B cell (primary cell): Measurements from ENCODE around the gene MLEC.

ENCODE experiments used
- CTCF ChIP-seq: fragments of 200-600 bp; IDR thresholded peaks from one replicate; pipeline ENCODE4 v1.8.0; 2022; ENCODE audit warnings: antibody characterized with exemption, mild to moderate bottlenecking
- EZH2 ChIP-seq: IDR thresholded peaks from 2 replicates; pipeline ENCODE4 v1.6.1; 2012; ENCODE audit warnings: borderline replicate concordance, low read depth, mild to moderate bottlenecking, moderate library complexity, low read length; ENCODE audit not compliant: insufficient read depth, poor library complexity, severe bottlenecking

GRCh38 chr12:120721866-120722265 is 34.9 kb downstream of the MLEC start:
- TF ChIP-seq CTCF (no peak), EZH2 (no peak)
